BLaER1 treated with 17β-estradiol and CSF1 and Interleukin-3, amounts not matched to agents 10 nM and 100 nM (cell line): ENCODE results near the gene STAG3.
"Not testable (repeated sequence)": the region's sequence is repeated elsewhere in the genome, so short reads cannot be mapped to it uniquely, and the experiment has no call there.

Experiments
- H3K27ac ChIP-seq, 11 experiments: shearing (Covaris generic); formaldehyde crosslinking; 2 replicates each; pipeline ENCODE4 v1.8.1; 2022
- H3K27me3 ChIP-seq, 11 experiments: shearing (Covaris generic); formaldehyde crosslinking; 2 replicates each; pipeline ENCODE4 v1.8.1; 2022
- H3K36me3 ChIP-seq, 11 experiments: shearing (Covaris generic); formaldehyde crosslinking; 2 replicates each; pipeline ENCODE4 v1.8.1; 2022
- H3K4me1 ChIP-seq, 10 experiments: shearing (Covaris generic); formaldehyde crosslinking; 2 replicates each; pipeline ENCODE4 v1.8.1; 2022
- H3K4me2 ChIP-seq, 11 experiments: shearing (Covaris generic); formaldehyde crosslinking; 2 replicates each; pipeline ENCODE4 v1.8.1; 2022
- H3K4me3 ChIP-seq, 10 experiments: shearing (Covaris generic); formaldehyde crosslinking; 2 replicates each; pipeline ENCODE4 v1.8.1; 2022
- H3K9ac ChIP-seq, 11 experiments: shearing (Covaris generic); formaldehyde crosslinking; 2 replicates each; pipeline ENCODE4 v1.8.1; 2022
- H3K9me3 ChIP-seq, 11 experiments: shearing (Covaris generic); formaldehyde crosslinking; replicated peaks in 1 of 11; 2 replicates each; pipeline ENCODE4 v1.8.1; 2022
- H4K20me1 ChIP-seq, 11 experiments: shearing (Covaris generic); formaldehyde crosslinking; 2 replicates each; pipeline ENCODE4 v1.8.1; 2022
- Cebpa-rat ChIP-seq, 11 experiments: shearing (Covaris generic); IDR thresholded peaks; 2 replicates each; pipeline ENCODE4 v1.8.1; 2022

STAG3 gene

GRCh38 chr7:100189061-100189460, 11.3 kb downstream of the STAG3 start:
- no peaks in the 10 kb centered on the region for H3K27me3 ChIP-seq
- 0 out of 22 replicates have a peak overlapping the region, but pooled peaks of 2 of the 11 experiments have one; percentile 84 to 85 for H3K27ac ChIP-seq
- H3K9me3 ChIP-seq: no peaks in the 10 kb centered on the region
- H3K4me3 ChIP-seq: no peak overlapping the region
- no peak overlapping the region for H3K9ac ChIP-seq
- no peak for TF ChIP-seq Cebpa-rat (IDR thresholded peaks at IDR 0.05)
- no peaks in the 10 kb centered on the region for H3K36me3 ChIP-seq
- H4K20me1 ChIP-seq: no peaks in the 10 kb centered on the region
- peaks cover 34 to 56% (median 55%) of the 10 kb centered on the region in 10 experiments for H3K4me1 ChIP-seq
- peak overlapping the region in 10 of 11 experiments; percentile 71 to 88 (median 85); a peak in 14 of 22 replicates for H3K4me2 ChIP-seq

- Histone ChIP-seq H4K20me1 (no peaks in the 10 kb centered on the region), H3K4me2 (peak overlapping the region; percentile 61 to 88 (median 85); a peak in 21 of 22 replicates), H3K27ac (peak overlapping the region in 10 of 11 experiments; percentile 42 to 86 (median 82); a peak in 19 of 22 replicates), H3K9me3 (no peaks in the 10 kb centered on the region), H3K36me3 (no peaks in the 10 kb centered on the region), H3K4me3 (no peak overlapping the region), H3K27me3 (no peaks in the 10 kb centered on the region), H3K4me1 (peaks cover 39 to 67% (median 66%) of the 10 kb centered on the region in 10 experiments), H3K9ac (peak overlapping the region in 9 of 11 experiments; percentile 16 to 71 (median 44); a peak in 8 of 22 replicates)
- no peak for TF ChIP-seq Cebpa-rat (IDR thresholded peaks at IDR 0.05)
Observed at GRCh38 chr7:100190048-100190711, 12.5 kb downstream of the STAG3 start.

GRCh38 chr7:100191775-100192174, 14.1 kb downstream of the STAG3 start:
- Histone ChIP-seq H4K20me1 (no peaks in the 10 kb centered on the region), H3K36me3 (no peaks in the 10 kb centered on the region), H3K4me3 (peak overlapping the region in 2 of 10 experiments; percentile 10 to 25; a peak in 1 of 20 replicates), H3K27me3 (no peaks in the 10 kb centered on the region), H3K27ac (peak overlapping the region; percentile 6 to 86 (median 81); a peak in 20 of 22 replicates), H3K9me3 (no peaks in the 10 kb centered on the region), H3K4me1 (peaks cover 50 to 79% (median 75%) of the 10 kb centered on the region in 10 experiments), H3K9ac (peak overlapping the region in 9 of 11 experiments; percentile 21 to 73 (median 69); a peak in 18 of 22 replicates), H3K4me2 (peak overlapping the region; percentile 61 to 88 (median 85))
- TF ChIP-seq Cebpa-rat (IDR thresholded peaks at IDR 0.05): peak in 3 of 11 experiments; percentile 11 to 56 (median 13); a peak in 1 of 22 replicates

- not testable (repeated sequence) for H3K27me3 ChIP-seq, H3K9me3 ChIP-seq, H3K36me3 ChIP-seq, H4K20me1 ChIP-seq
- Histone ChIP-seq H3K4me2 (peak overlapping the region; percentile 61 to 88 (median 85)), H3K4me1 (peaks cover 50 to 79% (median 76%) of the 10 kb centered on the region in 10 experiments), H3K27ac (peak overlapping the region in 10 of 11 experiments; percentile 37 to 86 (median 82); a peak in 20 of 22 replicates), H3K4me3 (peak overlapping the region in 5 of 10 experiments; percentile 10 to 32 (median 20); a peak in 5 of 20 replicates), H3K9ac (peak overlapping the region in 9 of 11 experiments; percentile 21 to 73 (median 69); a peak in 18 of 22 replicates)
- TF ChIP-seq Cebpa-rat (IDR thresholded peaks at IDR 0.05): peak in 3 of 11 experiments; percentile 34 to 44 (median 42); a peak in 3 of 22 replicates
Observed at GRCh38 chr7:100192281-100192862, 14.7 kb downstream of the STAG3 start.

- Histone ChIP-seq H4K20me1 (no peaks in the 10 kb centered on the region), H3K9ac (peak overlapping the region in 8 of 11 experiments; percentile 21 to 73 (median 69); a peak in 12 of 22 replicates), H3K36me3 (no peaks in the 10 kb centered on the region), H3K27me3 (no peaks in the 10 kb centered on the region), H3K4me3 (no peak overlapping the region; a peak in 1 of 20 replicates), H3K4me1 (peaks cover 50 to 82% (median 77%) of the 10 kb centered on the region in 10 experiments), H3K4me2 (peak overlapping the region; percentile 61 to 88 (median 85); a peak in 20 of 22 replicates), H3K27ac (peak overlapping the region in 9 of 11 experiments; percentile 71 to 86 (median 82); a peak in 18 of 22 replicates), H3K9me3 (no peaks in the 10 kb centered on the region)
- TF ChIP-seq Cebpa-rat (IDR thresholded peaks at IDR 0.05): no peak
Observed at GRCh38 chr7:100192969-100193368, 15.3 kb downstream of the STAG3 start.

GRCh38 chr7:100195222-100195621, 17.5 kb downstream of the STAG3 start:
- no peaks in the 10 kb centered on the region for H4K20me1 ChIP-seq
- H3K9me3 ChIP-seq: no peaks in the 10 kb centered on the region
- H3K4me3 ChIP-seq: no peak overlapping the region
- H3K4me2 ChIP-seq: peak overlapping the region; percentile 6 to 86 (median 77); a peak in 18 of 22 replicates
- H3K4me1 ChIP-seq: peaks cover 49 to 88% (median 81%) of the 10 kb centered on the region in 10 experiments
- H3K27ac ChIP-seq: peak overlapping the region in 3 of 11 experiments; percentile 16 to 41 (median 31); a peak in 7 of 22 replicates
- no peaks in the 10 kb centered on the region for H3K36me3 ChIP-seq
- no peak overlapping the region for H3K9ac ChIP-seq
- no peak for TF ChIP-seq Cebpa-rat (IDR thresholded peaks at IDR 0.05)
- H3K27me3 ChIP-seq: no peaks in the 10 kb centered on the region

GRCh38 chr7:100195901-100196322, 18.2 kb downstream of the STAG3 start:
- not testable (repeated sequence) for H3K4me3 ChIP-seq, H3K9me3 ChIP-seq, H3K9ac ChIP-seq, H3K36me3 ChIP-seq, H3K27me3 ChIP-seq, H4K20me1 ChIP-seq
- H3K4me1 ChIP-seq: peaks cover 49 to 88% (median 81%) of the 10 kb centered on the region in 10 experiments
- peak overlapping the region in 3 of 11 experiments; percentile 11 to 41 (median 16); a peak in 6 of 22 replicates for H3K27ac ChIP-seq
- peak overlapping the region in 9 of 11 experiments; percentile 6 to 86 (median 85); a peak in 11 of 22 replicates for H3K4me2 ChIP-seq

GRCh38 chr7:100198266-100198665, 20.5 kb downstream of the STAG3 start:
- Histone ChIP-seq H3K27me3 (no peaks in the 10 kb centered on the region), H3K4me3 (no peak overlapping the region), H3K9ac (no peak overlapping the region), H4K20me1 (no peaks in the 10 kb centered on the region), H3K4me2 (peak overlapping the region in 9 of 11 experiments; percentile 68 to 92 (median 88); a peak in 16 of 22 replicates), H3K4me1 (peaks cover 37 to 71% (median 66%) of the 10 kb centered on the region in 10 experiments), H3K9me3 (no peaks in the 10 kb centered on the region), H3K36me3 (no peaks in the 10 kb centered on the region), H3K27ac (peak overlapping the region in 4 of 11 experiments; percentile 35 to 57 (median 53); a peak in 4 of 22 replicates)
- TF ChIP-seq Cebpa-rat (IDR thresholded peaks at IDR 0.05): no peak
